ENCODE data around the gene ABHD12. TPM values are rescaled to one million over a fixed set of nuclear protein-coding genes. Genes with fewer than 3 reads are reported as not detected.
A peak's percentile ranks its signal among the peaks of the same experiment; 100 is the strongest.

The ABHD12 gene
- total and polyA plus RNA-seq, 11 donors = 15.6 to 43.8 (median 26.5) TPM

DNA sequence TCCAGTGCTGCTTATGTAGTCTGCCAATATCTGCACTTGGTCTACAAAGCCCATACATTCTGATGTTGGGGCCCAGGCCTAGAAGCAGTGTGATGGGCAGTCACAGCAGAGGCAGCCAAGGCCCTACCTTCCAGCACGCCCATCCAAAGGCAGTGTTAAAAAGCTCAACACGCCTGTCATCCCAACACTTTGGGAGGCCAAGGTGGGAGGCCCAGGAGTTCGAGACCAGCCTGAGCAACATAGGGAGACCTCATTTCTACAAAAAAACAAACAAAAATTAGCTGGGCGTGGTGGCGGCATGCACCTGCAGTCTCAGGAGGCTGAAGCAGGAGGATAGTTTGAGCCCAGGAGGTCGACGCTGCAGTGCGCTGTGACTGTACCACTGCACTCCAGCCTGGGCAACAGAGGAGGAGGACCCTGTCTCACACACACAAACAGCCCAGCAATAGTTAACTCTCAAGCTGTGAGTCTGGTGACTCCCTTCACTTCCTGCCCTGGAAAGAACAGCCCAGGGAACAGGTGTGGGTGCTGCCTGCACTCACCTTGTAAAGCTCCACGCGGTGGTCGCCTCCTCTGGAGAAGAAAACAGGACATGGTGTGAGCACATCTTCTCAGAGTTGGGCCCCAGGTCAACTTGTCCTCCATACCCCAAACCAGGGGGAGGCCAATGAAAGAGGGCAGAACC is 74.0 kb downstream of the ABHD12 start:
- peaks cover 0 to 17% (median 6%) of the 10 kb centered on the region in 9 donors for H3K36me3 ChIP-seq
- H3K4me3 ChIP-seq = no peak overlapping the region
- no peak overlapping the region for H3K27ac ChIP-seq
- no peaks in the 10 kb centered on the region for H3K27me3 ChIP-seq
- H3K9me3 ChIP-seq = no peaks in the 10 kb centered on the region
- intact Hi-C loops (cut with DNase I) = loop anchor here in 1 of 10 donors (10.0 kb wide), 1 partner anchor 78 kb away; the partner anchor contains the start of gene ABHD12
- DNase-seq = peak in 2 of 5 donors; percentile 13 to 38
- no peak for TF ChIP-seq POLR2A (IDR thresholded peaks at IDR 0.05)
- TF ChIP-seq, protein P1, sequence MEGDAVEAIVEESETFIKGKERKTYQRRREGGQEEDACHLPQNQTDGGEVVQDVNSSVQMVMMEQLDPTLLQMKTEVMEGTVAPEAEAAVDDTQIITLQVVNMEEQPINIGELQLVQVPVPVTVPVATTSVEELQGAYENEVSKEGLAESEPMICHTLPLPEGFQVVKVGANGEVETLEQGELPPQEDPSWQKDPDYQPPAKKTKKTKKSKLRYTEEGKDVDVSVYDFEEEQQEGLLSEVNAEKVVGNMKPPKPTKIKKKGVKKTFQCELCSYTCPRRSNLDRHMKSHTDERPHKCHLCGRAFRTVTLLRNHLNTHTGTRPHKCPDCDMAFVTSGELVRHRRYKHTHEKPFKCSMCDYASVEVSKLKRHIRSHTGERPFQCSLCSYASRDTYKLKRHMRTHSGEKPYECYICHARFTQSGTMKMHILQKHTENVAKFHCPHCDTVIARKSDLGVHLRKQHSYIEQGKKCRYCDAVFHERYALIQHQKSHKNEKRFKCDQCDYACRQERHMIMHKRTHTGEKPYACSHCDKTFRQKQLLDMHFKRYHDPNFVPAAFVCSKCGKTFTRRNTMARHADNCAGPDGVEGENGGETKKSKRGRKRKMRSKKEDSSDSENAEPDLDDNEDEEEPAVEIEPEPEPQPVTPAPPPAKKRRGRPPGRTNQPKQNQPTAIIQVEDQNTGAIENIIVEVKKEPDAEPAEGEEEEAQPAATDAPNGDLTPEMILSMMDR (IDR thresholded peaks at IDR 0.05) = no peak
- ATAC-seq = no peak
- 95 to 99% (median 97%) methylated on average over 9 to 11 of the region's 11 CpGs for WGBS, 4 donors
- peaks cover 0 to 53% (median 14%) of the 10 kb centered on the region in 12 donors for H3K4me1 ChIP-seq

DNA sequence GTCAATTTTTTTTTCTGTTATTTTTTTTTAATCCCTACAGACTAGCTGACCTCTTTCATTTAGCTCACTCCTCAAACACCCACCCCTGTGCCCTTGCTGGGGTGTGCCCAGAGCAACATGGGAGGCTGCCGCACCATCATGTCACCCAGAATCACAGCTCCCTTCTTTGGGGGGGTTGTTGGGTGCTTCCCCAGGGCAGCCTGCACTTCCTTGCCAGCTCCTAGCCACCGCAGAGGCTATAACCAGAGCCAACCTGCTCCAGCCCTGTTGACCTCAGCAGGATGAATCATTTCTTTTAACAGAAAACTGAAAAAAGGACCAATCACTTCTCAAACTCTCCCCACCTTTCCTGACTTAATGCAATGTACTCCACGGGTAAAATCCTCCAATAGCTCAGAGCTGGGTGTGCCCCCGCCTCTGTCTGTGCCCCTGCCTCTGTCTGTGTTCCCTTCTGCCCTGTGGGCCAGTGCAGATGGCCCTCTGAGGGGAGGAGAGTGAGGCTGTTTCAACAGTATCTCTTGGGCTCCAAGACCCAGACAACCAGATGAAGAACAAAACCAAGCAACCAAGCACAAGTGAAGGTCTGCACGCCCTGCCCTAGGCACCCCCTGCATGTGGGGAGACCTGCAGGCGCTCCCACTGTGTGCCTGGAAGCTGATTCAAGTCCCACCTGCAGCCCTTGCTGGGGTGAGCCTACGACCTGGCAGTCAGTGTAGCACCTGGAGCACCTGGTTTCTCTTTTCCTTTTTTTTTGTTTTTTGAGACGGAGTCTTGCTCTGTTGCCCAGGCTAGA is 75.0 kb downstream of the ABHD12 start:
- Histone ChIP-seq H3K27ac (no peak overlapping the region), H3K9me3 (no peaks in the 10 kb centered on the region), H3K36me3 (peaks cover 0 to 14% (median 0%) of the 10 kb centered on the region in 9 donors), H3K4me3 (no peak overlapping the region), H3K4me1 (peaks cover 0 to 55% (median 24%) of the 10 kb centered on the region in 12 donors), H3K27me3 (no peaks in the 10 kb centered on the region)
- 82 to 96% (median 93%) methylated on average over 8 of the region's 8 CpGs for WGBS, 4 donors
- DNase-seq (peak in 1 of 5 donors; percentile 33), ATAC-seq (no peak)
- intact Hi-C loops (cut with DNase I) = loop anchor here in 1 of 10 donors (10.0 kb wide), 1 partner anchor 79 kb away; the partner anchor contains the start of gene ABHD12
- TF ChIP-seq, protein P1 (IDR thresholded peaks at IDR 0.05) = no peak
- TF ChIP-seq POLR2A (IDR thresholded peaks at IDR 0.05) = no peak

DNA sequence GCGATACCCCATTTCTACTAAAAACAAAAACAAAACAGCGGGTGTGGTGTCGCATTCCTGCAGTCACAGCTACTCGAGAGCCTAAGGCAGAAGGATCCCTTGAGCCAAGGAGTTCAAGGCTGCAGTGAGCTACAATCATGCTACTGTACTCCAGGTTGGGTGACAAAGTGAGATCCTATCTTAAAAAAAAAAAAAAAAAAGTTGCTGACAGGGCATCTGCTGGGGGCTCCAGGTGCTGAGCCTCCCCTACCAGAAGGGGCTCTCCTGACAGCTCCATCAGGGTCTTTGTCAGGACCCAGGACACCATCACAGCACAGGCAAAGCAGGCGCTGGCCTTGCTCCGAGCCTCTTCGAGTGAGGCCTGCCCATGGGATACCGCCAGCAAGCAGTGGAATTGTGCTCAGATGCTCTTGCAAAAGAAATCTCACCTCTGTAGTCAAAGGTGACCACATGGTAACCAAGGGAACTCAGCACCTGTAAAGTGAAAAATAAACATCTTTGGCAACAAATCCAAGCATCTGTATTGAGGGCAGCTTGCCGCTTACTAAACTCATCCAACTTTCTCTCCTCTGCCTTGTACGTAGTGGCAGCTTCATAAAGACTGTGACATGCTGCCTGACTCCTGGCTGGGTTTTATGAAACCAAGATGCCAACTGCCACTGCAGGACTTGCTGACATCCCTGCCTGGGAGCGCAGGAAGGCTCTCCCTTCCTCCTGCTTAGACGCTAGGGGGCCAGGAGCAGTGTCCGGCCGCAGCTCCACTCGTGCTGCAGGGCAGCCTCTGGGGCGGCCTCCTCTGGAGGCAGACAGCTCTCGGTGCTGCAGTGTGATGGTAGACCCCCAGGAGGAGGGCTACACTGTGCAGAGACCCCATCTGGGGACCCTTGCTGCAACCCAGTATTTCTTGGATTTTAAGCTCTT is 75.9 kb downstream of the ABHD12 start:
- intact Hi-C loops (cut with DNase I) = loop anchor here in 4 of 10 donors (5.0 to 10.0 kb wide), 4 partner anchors 73 to 83 kb away; partner anchors contain the start of gene ABHD12 (in 2 of the 4)
- H3K27me3 ChIP-seq = no peaks in the 10 kb centered on the region

More for the DNA sequence above, 75.9 kb downstream of the ABHD12 start:
- 90 to 94% (median 93%) methylated on average over 15 to 17 of the region's 17 CpGs for WGBS, 4 donors
- ATAC-seq (no peak), DNase-seq (peak in 2 of 5 donors; percentile 4 to 48)
- H3K9me3 ChIP-seq = no peaks in the 10 kb centered on the region
- no peak for TF ChIP-seq POLR2A (IDR thresholded peaks at IDR 0.05)
- TF ChIP-seq, protein P1 (IDR thresholded peaks at IDR 0.05) = no peak
- peaks cover 0 to 55% (median 30%) of the 10 kb centered on the region in 12 donors for H3K4me1 ChIP-seq
- H3K36me3 ChIP-seq = peaks cover 0 to 14% (median 0%) of the 10 kb centered on the region in 9 donors
- no peak overlapping the region for H3K4me3 ChIP-seq
- H3K27ac ChIP-seq = no peak overlapping the region

All from heart left ventricle (tissue), 16 donors.